NCI-H1105 treated with DMSO at 0.1 percent for 48 hours (cell line): Measurements from ENCODE around the gene CPXM2.

Experiments
- DNase-seq: peaks from one replicate; lab custom pipeline; 2025; lab: John Stamatoyannopoulos, UW

CPXM2 gene

GRCh38 chr10:123847686-123848432 is 43.7 kb downstream of the CPXM2 start:
- DNase-seq = no peak

GRCh38 chr10:123843835-123844234 is 47.8 kb downstream of the CPXM2 start:
- DNase-seq = no peak

GRCh38 chr10:123842692-123843385 is 48.8 kb downstream of the CPXM2 start:
- no peak for DNase-seq

GRCh38 chr10:123841560-123841959 is 50.0 kb downstream of the CPXM2 start:
- DNase-seq = no peak

GRCh38 chr10:123841115-123841514 is 50.5 kb downstream of the CPXM2 start:
- DNase-seq = no peak

GRCh38 chr10:123840714-123841113 is 50.9 kb downstream of the CPXM2 start:
- DNase-seq = no peak

- no peak for DNase-seq
Measured at GRCh38 chr10:123838596-123839310, 52.9 kb downstream of the CPXM2 start.

- DNase-seq = no peak
Measured at GRCh38 chr10:123837756-123838155, 53.9 kb downstream of the CPXM2 start.

GRCh38 chr10:123836418-123837145 is 55.0 kb downstream of the CPXM2 start:
- no peak for DNase-seq

- DNase-seq = no peak
Measured at GRCh38 chr10:123835575-123835974, 56.0 kb downstream of the CPXM2 start.

GRCh38 chr10:123833170-123833850 is 58.3 kb downstream of the CPXM2 start:
- DNase-seq = no peak

- DNase-seq = no peak
Measured at GRCh38 chr10:123831259-123831658, 60.3 kb downstream of the CPXM2 start.

- no peak for DNase-seq
Measured at GRCh38 chr10:123821136-123821535, 70.5 kb downstream of the CPXM2 start.

GRCh38 chr10:123809632-123810031 is 82.0 kb downstream of the CPXM2 start:
- no peak for DNase-seq

- no peak for DNase-seq
Measured at GRCh38 chr10:123808906-123809305, 82.7 kb downstream of the CPXM2 start.

- no peak for DNase-seq
Measured at GRCh38 chr10:123808286-123808685, 83.3 kb downstream of the CPXM2 start.

- DNase-seq = no peak
Measured at GRCh38 chr10:123807444-123808035, 84.1 kb downstream of the CPXM2 start.

- DNase-seq = no peak
Measured at GRCh38 chr10:123804716-123805115, 86.9 kb downstream of the CPXM2 start.

- no peak for DNase-seq
Measured at GRCh38 chr10:123800821-123801220, 90.8 kb downstream of the CPXM2 start.

- no peak for DNase-seq
Measured at GRCh38 chr10:123800289-123800688, 91.3 kb downstream of the CPXM2 start.

- DNase-seq = no peak
Measured at GRCh38 chr10:123798856-123799255, 92.8 kb downstream of the CPXM2 start.
